Breast epithelium (tissue), 3 donors: ENCODE measurements around the gene LAS1L.

Experiments used
- CTCF ChIP-seq, 3 donors: fragments of 450-650 bp; IDR thresholded peaks; one replicate each; pipeline ENCODE4 v1.5.1; 2016 to 2017; ENCODE audit warnings: antibody characterized with exemption in 3 of 3, mild to moderate bottlenecking in 3 of 3, moderate library complexity in 3 of 3
- POLR2A ChIP-seq: fragments of 450-650 bp; IDR thresholded peaks from one replicate; pipeline ENCODE4 v1.6.1; 2016; ENCODE audit warnings: antibody characterized with exemption, mild to moderate bottlenecking, moderate library complexity

- TF ChIP-seq CTCF (IDR thresholded peaks at IDR 0.05) (no peak), POLR2A (no peak)
Measured at GRCh38 chrX:65572971-65573370, 38.4 kb upstream of the LAS1L start.
